Suprapubic skin (tissue), 3 donors: ENCODE results near the gene CPT1A.

Experiments
- CTCF ChIP-seq, 2 donors: fragments of 200-600 bp in 1 of 2; fragments of 450-650 bp in 1 of 2; sonication (generic) in 1 of 2; IDR thresholded peaks; one replicate each; pipeline ENCODE4 v1.5.1; 2016 to 2019; ENCODE audit warnings: antibody characterized with exemption in 2 of 2, mild to moderate bottlenecking in 1 of 2, moderate library complexity in 1 of 2
- POLR2A ChIP-seq, 2 donors: fragments of 450-650 bp; IDR thresholded peaks; one replicate each; pipeline ENCODE4 v1.6.1; 2017; ENCODE audit warnings: antibody characterized with exemption in 2 of 2, mild to moderate bottlenecking in 2 of 2, moderate library complexity in 2 of 2

GRCh38 chr11:68776442-68777235 is 65.1 kb downstream of the CPT1A start:
- TF ChIP-seq POLR2A (IDR thresholded peaks at IDR 0.05) (no peak), CTCF (IDR thresholded peaks at IDR 0.05) (no peak)
